Measurements from ENCODE around the gene PTPRF. TPM values are rescaled to one million over a fixed set of nuclear protein-coding genes. Genes with fewer than 3 reads are reported as not detected.

PTPRF gene
- total RNA-seq, 5 donors from 2014 or later (not counting 1 experiment from before 2014, with no cell fraction given): 0.07 to 2.6 (median 1.9) TPM

DNA sequence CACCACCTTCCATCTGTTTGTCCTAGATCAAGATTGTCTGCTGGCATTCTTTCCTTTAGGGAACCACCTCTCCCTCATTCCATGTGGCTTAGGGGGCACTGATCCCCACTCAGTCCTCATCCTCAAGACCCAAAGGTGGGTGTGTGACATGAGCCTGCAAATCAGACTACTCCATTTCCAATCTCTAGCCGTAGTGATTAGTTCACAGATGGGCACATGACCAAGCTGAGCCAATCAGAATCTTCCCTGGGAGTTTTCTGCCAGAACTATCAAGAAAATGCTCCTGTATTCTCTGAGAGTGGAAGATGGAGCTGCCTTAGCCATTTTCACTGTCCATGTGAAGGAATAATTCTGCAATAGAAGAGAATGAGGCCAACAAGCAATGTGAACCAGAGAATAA lies 19.3 kb upstream of the PTPRF start:
- no CpG with 5 or more reads among the region's 1 CpG for WGBS (ENCODE audit: insufficient coverage)
- CTCF ChIA-PET: no interaction called here
- H3K27me3 Mint-ChIP-seq: peaks cover 7 to 15% of the 10 kb centered on the region in 2 donors

DNA sequence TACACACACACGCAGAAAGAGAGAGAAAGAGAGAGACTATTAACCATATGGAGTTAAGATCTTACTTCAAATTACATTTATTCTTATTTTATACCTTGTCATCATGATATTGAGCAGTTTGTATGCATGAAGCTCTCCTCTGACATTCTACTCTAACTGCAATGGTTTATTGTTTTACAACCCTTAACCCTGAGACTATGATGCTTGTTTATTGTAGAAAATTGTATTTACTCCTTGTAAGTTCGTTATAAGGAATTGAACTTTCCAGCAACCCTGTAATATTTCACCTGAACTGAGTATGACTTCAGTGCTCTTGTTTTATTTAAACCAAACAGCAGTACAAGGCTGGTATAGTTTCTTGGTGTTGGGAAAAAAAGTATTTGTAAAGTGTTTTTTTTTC lies 18.6 kb upstream of the PTPRF start:
- ATAC-seq (replicated peaks in 1 of 4): no peak
- H3K4me1 ChIP-seq (ENCODE audit: control insufficient read depth in 1 of 2, extremely low read depth in 1 of 2, insufficient read depth in 2 of 2, low read length in 2 of 2): no peaks in the 10 kb centered on the region
- Mint-ChIP-seq H3K9me3 (peaks cover 0 to 5% (median 0%) of the 10 kb centered on the region in 3 donors), H3K36me3 (no peaks in the 10 kb centered on the region), H3K27ac (no peak overlapping the region), H3K4me3 (no peak overlapping the region), H3K27me3 (peaks cover 3 to 11% of the 10 kb centered on the region in 2 donors), H3K4me1 (no peaks in the 10 kb centered on the region)
- no peak for DNase-seq
- WGBS (ENCODE audit: insufficient coverage): no CpG with 5 or more reads among the region's 2 CpGs
- no peak overlapping the region for H3K27ac ChIP-seq (ENCODE audit: low read length)
- peaks cover 0 to 13% of the 10 kb centered on the region in 2 experiments for H3K27me3 ChIP-seq (replicated peaks in 1 of 2; ENCODE audit: control insufficient read depth in 2 of 2, extremely low read depth in 1 of 2, insufficient read depth in 2 of 2, low read length in 1 of 2)
- ChIA-PET POLR2A (interaction anchor here in 1 of 2 donors (1.0 kb wide), 1 partner anchor 38 kb away, joined by 3 read pairs; no protein-coding TSS in a partner anchor), CTCF (no interaction called here)
- no peak overlapping the region for H3K4me3 ChIP-seq (ENCODE audit: control insufficient read depth in 1 of 2, extremely low read depth in 1 of 2, low read length in 1 of 2)
- no peaks in the 10 kb centered on the region for H3K9me3 ChIP-seq
- H3K36me3 ChIP-seq (ENCODE audit: control insufficient read depth in 2 of 2, extremely low read depth in 1 of 2, insufficient read depth in 1 of 2, low read length in 1 of 2): no peaks in the 10 kb centered on the region

More for the DNA sequence above, 19.3 kb upstream of the PTPRF start:
- peaks cover 0 to 5% (median 0%) of the 10 kb centered on the region in 3 donors for H3K9me3 Mint-ChIP-seq
- no peaks in the 10 kb centered on the region for H3K4me1 Mint-ChIP-seq
- H3K36me3 Mint-ChIP-seq: no peaks in the 10 kb centered on the region
- Histone ChIP-seq H3K27ac (ENCODE audit: low read length) (no peak overlapping the region), H3K4me3 (ENCODE audit: control insufficient read depth in 1 of 2, extremely low read depth in 1 of 2, low read length in 1 of 2) (no peak overlapping the region), H3K27me3 (replicated peaks in 1 of 2; ENCODE audit: control insufficient read depth in 2 of 2, extremely low read depth in 1 of 2, insufficient read depth in 2 of 2, low read length in 1 of 2) (peaks cover 0 to 21% of the 10 kb centered on the region in 2 experiments), H3K9me3 (no peaks in the 10 kb centered on the region), H3K36me3 (ENCODE audit: control insufficient read depth in 2 of 2, extremely low read depth in 1 of 2, insufficient read depth in 1 of 2, low read length in 1 of 2) (no peaks in the 10 kb centered on the region), H3K4me1 (ENCODE audit: control insufficient read depth in 1 of 2, extremely low read depth in 1 of 2, insufficient read depth in 2 of 2, low read length in 2 of 2) (no peaks in the 10 kb centered on the region)
- POLR2A ChIA-PET: no interaction called here
- no peak for ATAC-seq (replicated peaks in 1 of 4)
- no peak for DNase-seq
- H3K27ac Mint-ChIP-seq: no peak overlapping the region
- H3K4me3 Mint-ChIP-seq: no peak overlapping the region

DNA sequence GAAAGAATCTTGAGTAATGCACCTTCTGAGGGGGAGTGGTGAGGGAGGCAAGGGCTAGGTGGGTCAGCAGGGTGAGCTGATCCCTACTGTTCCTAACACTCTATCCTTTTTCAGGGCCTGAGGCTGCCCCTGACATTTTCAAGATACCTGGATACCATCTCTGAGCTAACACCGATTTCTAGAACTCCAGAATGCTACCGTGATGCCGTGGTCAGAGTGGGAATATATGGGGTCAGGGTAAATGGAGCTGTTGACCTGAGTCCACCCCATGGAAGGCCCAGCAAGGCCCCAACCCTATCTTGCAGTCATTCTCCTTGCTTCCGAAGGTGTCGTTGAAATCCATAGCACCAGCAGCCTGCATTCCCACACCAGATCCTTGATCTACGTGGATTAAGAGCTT lies 18.0 kb upstream of the PTPRF start:
- no peaks in the 10 kb centered on the region for H3K36me3 ChIP-seq (ENCODE audit: control insufficient read depth in 2 of 2, extremely low read depth in 1 of 2, insufficient read depth in 1 of 2, low read length in 1 of 2)
- CTCF ChIA-PET: no interaction called here

DNA sequence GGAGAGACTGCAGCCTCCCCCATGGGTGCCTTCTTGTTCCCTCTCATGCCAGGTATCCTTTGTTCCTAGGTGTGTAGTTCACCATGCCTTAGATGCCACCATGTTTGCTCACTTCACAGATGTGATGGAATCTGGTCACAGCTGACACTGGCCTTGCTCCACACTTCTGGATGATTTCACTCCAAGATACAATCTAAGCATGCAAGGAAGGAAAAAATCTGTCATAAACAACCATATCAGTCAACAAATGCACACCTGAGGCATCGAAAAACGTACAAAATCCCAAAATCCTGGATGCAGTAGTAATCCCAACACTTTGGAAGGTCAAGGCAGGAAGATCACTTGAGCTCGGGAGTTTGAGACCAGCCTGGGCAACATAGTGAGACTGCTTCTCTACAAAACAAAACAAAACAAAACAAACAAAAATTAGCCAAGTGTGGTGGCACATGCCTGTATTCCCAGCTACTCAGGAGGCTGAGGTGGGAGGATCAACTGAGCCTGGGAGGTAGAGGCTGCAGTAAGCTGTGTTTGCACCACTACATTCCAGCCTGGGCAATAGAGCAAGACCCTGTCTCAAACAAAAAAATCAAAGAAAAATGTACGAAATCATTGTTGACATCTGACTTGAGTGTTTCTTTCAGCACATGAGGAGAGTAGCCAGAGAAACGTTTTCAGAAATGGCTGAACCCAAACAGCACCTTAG lies 17.1 kb upstream of the PTPRF start:
- POLR2A ChIA-PET: no interaction called here
- 80% methylated on average over 1 of the region's 5 CpGs for WGBS (ENCODE audit: insufficient coverage)
- Mint-ChIP-seq H3K27me3 (peaks cover 2 to 7% of the 10 kb centered on the region in 2 donors), H3K4me1 (no peaks in the 10 kb centered on the region), H3K9me3 (peaks cover 0 to 5% (median 0%) of the 10 kb centered on the region in 3 donors), H3K4me3 (no peak overlapping the region), H3K36me3 (no peaks in the 10 kb centered on the region), H3K27ac (no peak overlapping the region)
- H3K27me3 ChIP-seq (replicated peaks in 1 of 2; ENCODE audit: control insufficient read depth in 2 of 2, extremely low read depth in 1 of 2, insufficient read depth in 2 of 2, low read length in 1 of 2): peaks cover 0 to 7% of the 10 kb centered on the region in 2 experiments
- no peak overlapping the region for H3K4me3 ChIP-seq (ENCODE audit: control insufficient read depth in 1 of 2, extremely low read depth in 1 of 2, low read length in 1 of 2)
- no peaks in the 10 kb centered on the region for H3K4me1 ChIP-seq (ENCODE audit: control insufficient read depth in 1 of 2, extremely low read depth in 1 of 2, insufficient read depth in 2 of 2, low read length in 2 of 2)
- no peaks in the 10 kb centered on the region for H3K9me3 ChIP-seq
- ATAC-seq (replicated peaks in 1 of 4) (no peak), DNase-seq (no peak)
- CTCF ChIA-PET: no interaction called here
- no peak overlapping the region for H3K27ac ChIP-seq (ENCODE audit: low read length)
- no peaks in the 10 kb centered on the region for H3K36me3 ChIP-seq (ENCODE audit: control insufficient read depth in 2 of 2, extremely low read depth in 1 of 2, insufficient read depth in 1 of 2, low read length in 1 of 2)

More for the DNA sequence above, 18.0 kb upstream of the PTPRF start:
- no peaks in the 10 kb centered on the region for H3K4me1 ChIP-seq (ENCODE audit: control insufficient read depth in 1 of 2, extremely low read depth in 1 of 2, insufficient read depth in 2 of 2, low read length in 2 of 2)
- ATAC-seq (replicated peaks in 1 of 4) (no peak), DNase-seq (peak in 1 of 35 experiments; percentile 7)
- H3K27ac Mint-ChIP-seq: no peak overlapping the region
- no peaks in the 10 kb centered on the region for H3K4me1 Mint-ChIP-seq
- WGBS (ENCODE audit: insufficient coverage): 88% methylated on average over 5 of the region's 6 CpGs
- no peak overlapping the region for H3K4me3 ChIP-seq (ENCODE audit: control insufficient read depth in 1 of 2, extremely low read depth in 1 of 2, low read length in 1 of 2)
- peaks cover 0 to 5% (median 0%) of the 10 kb centered on the region in 3 donors for H3K9me3 Mint-ChIP-seq
- H3K9me3 ChIP-seq: no peaks in the 10 kb centered on the region
- H3K27me3 ChIP-seq (replicated peaks in 1 of 2; ENCODE audit: control insufficient read depth in 2 of 2, extremely low read depth in 1 of 2, insufficient read depth in 2 of 2, low read length in 1 of 2): peaks cover 0 to 13% of the 10 kb centered on the region in 2 experiments
- H3K27ac ChIP-seq (ENCODE audit: low read length): no peak overlapping the region
- POLR2A ChIA-PET: interaction anchor here in 1 of 2 donors (1.0 kb wide), 1 partner anchor 38 kb away, joined by 3 read pairs; no protein-coding TSS in a partner anchor
- H3K27me3 Mint-ChIP-seq: peaks cover 3 to 10% of the 10 kb centered on the region in 2 donors
- no peak overlapping the region for H3K4me3 Mint-ChIP-seq
- no peaks in the 10 kb centered on the region for H3K36me3 Mint-ChIP-seq

DNA sequence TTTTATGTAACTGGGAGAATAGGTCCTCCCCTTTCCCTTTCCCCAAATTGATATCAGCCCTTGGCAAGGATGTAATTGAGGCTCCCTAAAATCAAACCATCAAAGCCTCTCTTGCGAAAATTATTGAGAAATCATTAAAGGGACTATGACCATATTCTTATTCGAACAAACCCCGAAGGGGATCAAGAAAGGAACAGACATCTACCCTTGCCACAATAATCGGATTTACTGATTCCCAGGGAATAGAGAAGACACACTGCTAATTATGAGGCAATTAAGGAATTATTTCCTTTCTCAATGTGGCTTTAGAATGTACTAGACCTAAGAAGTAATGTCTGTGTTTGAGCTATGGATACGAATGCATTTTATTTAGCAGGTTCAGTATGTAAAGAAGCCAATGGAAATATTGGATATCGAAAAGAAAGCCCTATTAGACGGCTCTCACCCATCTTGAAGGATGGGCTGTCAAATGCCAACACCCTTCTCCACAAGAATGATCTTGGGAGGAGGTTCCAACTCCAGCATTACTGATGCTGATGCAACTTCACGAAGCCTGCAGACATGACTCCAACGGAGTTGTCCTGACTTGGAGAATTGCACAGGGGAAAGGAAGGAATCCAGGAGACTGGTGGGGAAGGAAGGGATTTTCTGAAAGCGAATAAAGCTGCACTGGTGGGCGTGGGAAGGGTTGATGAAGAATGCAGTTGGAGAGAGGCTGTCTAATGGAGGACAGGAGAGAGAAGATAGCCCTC lies 11.6 kb upstream of the PTPRF start:
- Mint-ChIP-seq H3K4me3 (no peak overlapping the region), H3K9me3 (no peaks in the 10 kb centered on the region), H3K36me3 (no peaks in the 10 kb centered on the region), H3K4me1 (no peaks in the 10 kb centered on the region), H3K27me3 (peaks cover 37 to 48% of the 10 kb centered on the region in 2 donors), H3K27ac (no peak overlapping the region)
- DNase-seq: no peak
- CTCF ChIA-PET: no interaction called here
- Histone ChIP-seq H3K27me3 (replicated peaks in 1 of 2; ENCODE audit: control insufficient read depth in 2 of 2, extremely low read depth in 1 of 2, insufficient read depth in 2 of 2, low read length in 1 of 2) (peaks cover 0 to 35% of the 10 kb centered on the region in 2 experiments), H3K4me1 (ENCODE audit: control insufficient read depth in 1 of 2, extremely low read depth in 1 of 2, insufficient read depth in 2 of 2, low read length in 2 of 2) (no peaks in the 10 kb centered on the region), H3K27ac (ENCODE audit: low read length) (no peak overlapping the region), H3K4me3 (ENCODE audit: control insufficient read depth in 1 of 2, extremely low read depth in 1 of 2, low read length in 1 of 2) (no peak overlapping the region), H3K36me3 (ENCODE audit: control insufficient read depth in 2 of 2, extremely low read depth in 1 of 2, insufficient read depth in 1 of 2, low read length in 1 of 2) (no peaks in the 10 kb centered on the region), H3K9me3 (no peaks in the 10 kb centered on the region)
- POLR2A ChIA-PET: no interaction called here
- ATAC-seq (replicated peaks in 1 of 4): no peak
- 56% methylated on average over 3 of the region's 11 CpGs for WGBS (ENCODE audit: insufficient coverage)

DNA sequence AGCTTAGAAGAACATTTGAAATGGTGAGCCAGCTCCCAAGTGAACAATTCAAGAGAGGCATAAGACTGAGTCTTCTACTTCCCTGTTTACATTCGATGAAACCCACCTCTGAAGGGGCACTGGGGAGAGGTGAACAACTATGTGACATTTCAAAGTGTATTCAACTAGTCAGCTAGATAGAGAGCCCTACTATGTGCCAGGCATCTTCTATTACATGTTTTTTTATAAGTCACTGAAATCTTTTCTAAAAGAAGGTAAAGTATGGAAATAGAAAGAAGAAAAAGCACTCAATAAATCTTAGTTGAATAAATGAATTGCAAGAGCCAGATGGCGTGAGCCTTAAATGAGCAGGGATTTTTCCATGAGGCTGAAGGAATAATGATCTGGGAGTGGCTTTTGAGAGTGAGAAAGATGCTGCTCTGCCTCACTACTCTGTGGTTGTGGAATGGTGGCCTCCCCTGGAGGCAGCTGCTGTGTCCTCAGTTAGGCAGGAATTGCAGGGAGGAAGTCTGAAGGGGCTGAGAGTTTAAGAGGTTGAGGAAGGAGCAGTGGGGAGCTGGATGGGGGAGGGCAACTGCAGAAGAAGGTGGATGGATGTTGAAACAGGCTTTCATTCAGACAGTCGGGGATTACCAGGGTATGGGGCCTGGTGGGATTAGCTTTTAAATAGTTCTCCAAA lies 10.4 kb upstream of the PTPRF start:
- Mint-ChIP-seq H3K4me3 (no peak overlapping the region), H3K4me1 (no peaks in the 10 kb centered on the region), H3K36me3 (no peaks in the 10 kb centered on the region), H3K9me3 (no peaks in the 10 kb centered on the region), H3K27me3 (peaks cover 46 to 57% of the 10 kb centered on the region in 2 donors), H3K27ac (no peak overlapping the region)
- Histone ChIP-seq H3K27me3 (replicated peaks in 1 of 2; ENCODE audit: control insufficient read depth in 2 of 2, extremely low read depth in 1 of 2, insufficient read depth in 2 of 2, low read length in 1 of 2) (peaks cover 0 to 44% of the 10 kb centered on the region in 2 experiments), H3K9me3 (no peaks in the 10 kb centered on the region), H3K4me1 (ENCODE audit: control insufficient read depth in 1 of 2, extremely low read depth in 1 of 2, insufficient read depth in 2 of 2, low read length in 2 of 2) (no peaks in the 10 kb centered on the region), H3K27ac (ENCODE audit: low read length) (no peak overlapping the region), H3K4me3 (ENCODE audit: control insufficient read depth in 1 of 2, extremely low read depth in 1 of 2, low read length in 1 of 2) (no peak overlapping the region), H3K36me3 (ENCODE audit: control insufficient read depth in 2 of 2, extremely low read depth in 1 of 2, insufficient read depth in 1 of 2, low read length in 1 of 2) (no peaks in the 10 kb centered on the region)
- no peak for ATAC-seq (replicated peaks in 1 of 4)
- no peak for DNase-seq
- ChIA-PET POLR2A (no interaction called here), CTCF (interaction anchor here in 1 of 2 donors (1.1 kb wide), 1 partner anchor 9 kb away, joined by 5 read pairs; no protein-coding TSS in a partner anchor)
- WGBS (ENCODE audit: insufficient coverage): 100% methylated on average over 1 of the region's 3 CpGs

All from T-cell (primary cell).